COLO668 (cell line): ENCODE data around the gene TTLL9.
A peak's percentile ranks its signal among the peaks of the same experiment; 100 is the strongest.

ENCODE experiments used
- DNase-seq: peaks from one replicate; lab custom pipeline; 2025; ENCODE audit not compliant: unreplicated experiment; lab: John Stamatoyannopoulos, UW

The TTLL9 gene

DNA sequence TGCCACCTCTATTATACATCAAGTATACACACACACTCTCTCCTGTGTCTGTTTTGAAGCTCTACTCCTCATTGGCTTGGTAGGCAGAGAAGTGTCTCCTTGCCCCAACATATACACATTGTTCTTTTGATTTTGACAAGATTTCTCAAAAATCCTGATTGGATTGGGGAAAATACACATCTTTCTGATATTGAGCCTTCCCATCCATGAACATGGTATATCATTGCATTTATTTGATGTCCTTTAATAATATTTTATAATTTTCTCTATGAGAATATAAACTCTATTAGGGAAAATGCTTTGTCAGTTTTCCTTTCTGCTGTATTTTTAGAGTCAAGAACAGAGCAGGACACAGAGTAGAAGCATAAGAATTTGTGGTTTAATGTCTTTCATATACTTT, 7.2 kb downstream of the TTLL9 start:
- no peak for DNase-seq

- peak; percentile 96 for DNase-seq
Observed at GRCh38 chr20:31879143-31879987, 8.9 kb downstream of the TTLL9 start.

- DNase-seq: no peak
Observed at GRCh38 chr20:31881945-31882344, 11.5 kb downstream of the TTLL9 start.

DNA sequence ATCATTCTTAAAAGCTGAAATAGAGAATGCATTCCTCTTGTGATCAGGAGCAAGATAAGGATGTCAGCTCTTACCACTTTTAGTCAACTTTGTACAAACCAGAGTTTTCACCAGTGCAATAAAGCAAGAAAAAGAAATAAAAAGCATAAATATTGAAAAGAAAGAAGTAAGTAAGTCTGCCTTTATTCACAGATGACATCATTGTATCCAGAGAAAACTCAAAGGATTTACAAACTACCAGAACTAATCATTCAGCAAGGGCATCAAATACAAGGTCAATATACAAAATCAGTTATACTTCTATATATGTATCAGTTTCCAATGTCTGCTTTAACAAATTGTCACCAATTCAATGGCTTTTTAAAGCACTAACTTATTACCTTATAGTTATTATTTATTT, 13.4 kb downstream of the TTLL9 start:
- DNase-seq: no peak

- no peak for DNase-seq
Observed at GRCh38 chr20:31890646-31891045, 20.2 kb downstream of the TTLL9 start.

DNA sequence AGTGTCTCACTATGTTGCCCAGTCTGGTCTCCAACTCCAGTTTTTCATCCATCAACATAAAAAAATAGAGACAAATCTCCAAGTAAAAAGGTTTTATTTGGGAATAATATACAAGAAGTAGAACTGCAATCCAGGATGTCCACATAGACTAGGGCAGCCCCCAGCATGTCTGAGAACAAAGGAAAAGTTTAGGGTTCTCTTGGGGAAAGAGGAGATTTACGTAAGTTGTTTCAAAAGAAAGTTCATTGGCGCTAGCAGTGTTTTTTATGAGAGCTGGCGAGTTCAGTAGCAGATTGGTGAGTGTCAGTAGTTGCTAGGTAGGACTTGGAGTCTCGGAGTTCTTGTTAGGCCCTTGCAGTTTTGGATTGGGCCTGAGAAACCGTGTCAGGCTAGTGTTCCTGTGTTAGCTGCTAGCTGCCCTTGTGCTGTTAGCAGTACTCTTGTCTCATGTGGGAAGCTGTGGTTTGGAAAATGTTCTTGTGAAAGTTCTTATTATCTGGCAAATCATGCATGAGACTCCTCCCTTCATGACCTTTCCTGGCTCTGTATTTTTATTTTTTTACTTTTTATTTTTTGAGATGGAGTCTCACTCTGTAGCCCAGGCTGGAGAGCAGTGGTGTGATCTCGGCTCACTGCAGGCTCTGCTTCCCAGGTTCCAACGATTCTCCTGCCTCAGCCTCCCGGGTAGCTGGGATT, 24.7 kb downstream of the TTLL9 start:
- DNase-seq: no peak

GRCh38 chr20:31896049-31896448, 25.6 kb downstream of the TTLL9 start:
- no peak for DNase-seq

DNA sequence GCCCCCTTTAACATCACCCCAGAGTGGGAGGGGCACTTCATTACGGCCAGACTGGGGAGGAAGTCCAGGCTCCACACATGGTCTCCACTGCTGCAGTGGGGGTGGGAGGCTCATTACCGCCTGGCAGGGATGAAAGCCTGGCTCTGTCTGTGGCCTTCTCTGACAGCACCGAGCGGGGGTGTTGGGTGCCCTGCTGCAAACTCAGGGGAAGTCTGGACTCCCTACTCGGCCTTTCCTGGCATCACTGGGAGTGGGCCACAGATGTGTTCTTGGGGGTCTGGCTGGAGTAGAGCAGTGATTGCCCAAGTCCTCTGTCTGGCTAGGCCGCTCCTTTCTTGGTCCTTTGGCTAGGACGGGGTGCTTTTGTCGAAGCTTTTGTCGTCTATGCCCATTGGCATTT, 27.1 kb downstream of the TTLL9 start:
- DNase-seq: no peak

GRCh38 chr20:31901615-31902014, 31.2 kb downstream of the TTLL9 start:
- DNase-seq: no peak

DNA sequence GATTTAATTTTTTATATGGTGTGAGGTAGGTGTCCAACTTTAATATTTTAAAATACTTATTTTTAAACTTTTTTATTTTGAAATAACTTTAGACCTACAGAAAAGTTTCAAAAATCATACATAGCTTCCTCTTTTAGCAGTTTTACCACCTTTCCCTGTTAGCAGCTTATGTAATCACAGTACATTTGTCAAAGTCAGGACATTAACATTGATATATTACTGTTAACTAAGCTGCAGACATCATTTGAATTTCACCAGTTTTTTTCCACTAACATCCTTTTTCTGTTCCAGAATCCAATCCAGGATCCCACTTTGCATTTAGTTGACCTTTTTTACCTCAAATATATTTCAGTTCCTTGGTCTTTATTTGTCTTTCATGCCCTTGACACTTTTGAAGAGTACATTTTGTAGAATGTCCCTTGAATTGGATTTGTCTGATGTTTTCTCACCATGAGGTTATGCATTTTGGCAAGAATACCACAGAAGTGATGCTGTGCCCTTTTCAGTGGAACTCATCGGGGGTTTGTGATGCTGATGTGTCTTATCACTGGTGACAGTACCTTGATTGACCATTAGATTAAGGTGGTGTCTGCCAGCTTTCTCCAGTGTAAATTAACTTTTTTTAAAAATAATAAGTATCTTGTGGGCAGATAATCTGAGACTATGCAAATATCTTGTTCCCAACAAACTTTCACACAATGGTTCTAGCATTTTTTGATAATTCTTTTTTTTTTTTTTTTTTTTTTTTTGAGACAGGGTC, 33.4 kb downstream of the TTLL9 start:
- no peak for DNase-seq

DNA sequence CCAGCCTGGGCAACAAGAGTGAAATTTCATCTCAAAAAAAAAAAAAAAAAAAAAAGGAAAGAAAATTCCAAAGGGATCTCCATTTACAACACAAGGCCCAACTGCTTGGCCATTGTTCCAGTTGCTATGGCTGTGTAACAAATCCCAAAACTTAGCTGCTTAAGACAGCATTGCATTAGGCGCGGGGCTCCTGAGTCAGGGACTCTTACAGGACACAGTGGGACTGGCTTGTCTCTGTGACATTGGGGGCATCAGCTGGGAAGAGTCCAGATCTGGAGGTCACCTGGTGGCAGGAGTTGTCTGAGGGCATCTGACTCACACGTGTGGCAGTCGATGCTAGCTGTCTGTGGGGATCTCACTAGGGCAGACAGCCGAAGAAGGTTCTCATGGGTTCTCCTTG, 35.6 kb downstream of the TTLL9 start:
- no peak for DNase-seq

DNA sequence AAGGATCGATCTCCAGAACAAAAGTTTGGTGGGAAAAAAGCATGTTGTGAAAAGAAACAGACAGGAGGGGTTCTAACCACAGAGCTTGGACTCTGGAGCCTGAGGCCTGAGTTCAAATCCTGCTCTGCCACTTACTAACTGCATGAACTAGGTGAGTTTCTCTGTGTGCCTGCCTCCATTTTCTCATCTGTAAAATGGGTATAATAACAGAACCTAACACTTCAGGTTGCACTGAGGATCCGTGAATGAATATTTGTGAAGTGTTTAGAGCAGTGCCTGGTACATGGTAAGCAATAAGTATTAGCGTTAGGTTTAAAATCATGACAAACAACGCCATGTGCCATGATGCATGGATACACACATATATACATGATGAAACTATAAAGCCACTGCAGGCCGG, 36.6 kb downstream of the TTLL9 start:
- DNase-seq: no peak

DNA sequence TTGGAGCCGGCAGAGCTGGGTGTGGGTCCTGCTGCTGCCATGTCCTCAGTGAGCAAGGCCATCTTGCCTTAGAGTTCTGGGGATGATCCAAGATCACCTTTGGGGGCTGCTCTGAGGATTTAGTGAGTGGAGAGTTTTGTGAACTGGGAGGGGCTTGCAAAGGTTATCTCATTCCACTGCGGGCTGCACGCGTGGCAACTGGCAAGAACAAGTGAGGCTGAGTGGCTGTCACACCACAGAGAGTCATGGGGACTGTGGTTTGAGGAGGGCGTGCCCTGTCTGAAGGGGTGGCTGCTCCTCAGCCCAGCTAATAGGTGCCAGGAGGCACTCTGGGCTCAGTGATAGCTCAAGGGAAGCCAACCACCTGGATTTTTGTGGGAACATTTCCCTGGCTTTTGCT, 37.6 kb downstream of the TTLL9 start:
- no peak for DNase-seq

GRCh38 chr20:31908424-31908823, 38.0 kb downstream of the TTLL9 start:
- no peak for DNase-seq

DNA sequence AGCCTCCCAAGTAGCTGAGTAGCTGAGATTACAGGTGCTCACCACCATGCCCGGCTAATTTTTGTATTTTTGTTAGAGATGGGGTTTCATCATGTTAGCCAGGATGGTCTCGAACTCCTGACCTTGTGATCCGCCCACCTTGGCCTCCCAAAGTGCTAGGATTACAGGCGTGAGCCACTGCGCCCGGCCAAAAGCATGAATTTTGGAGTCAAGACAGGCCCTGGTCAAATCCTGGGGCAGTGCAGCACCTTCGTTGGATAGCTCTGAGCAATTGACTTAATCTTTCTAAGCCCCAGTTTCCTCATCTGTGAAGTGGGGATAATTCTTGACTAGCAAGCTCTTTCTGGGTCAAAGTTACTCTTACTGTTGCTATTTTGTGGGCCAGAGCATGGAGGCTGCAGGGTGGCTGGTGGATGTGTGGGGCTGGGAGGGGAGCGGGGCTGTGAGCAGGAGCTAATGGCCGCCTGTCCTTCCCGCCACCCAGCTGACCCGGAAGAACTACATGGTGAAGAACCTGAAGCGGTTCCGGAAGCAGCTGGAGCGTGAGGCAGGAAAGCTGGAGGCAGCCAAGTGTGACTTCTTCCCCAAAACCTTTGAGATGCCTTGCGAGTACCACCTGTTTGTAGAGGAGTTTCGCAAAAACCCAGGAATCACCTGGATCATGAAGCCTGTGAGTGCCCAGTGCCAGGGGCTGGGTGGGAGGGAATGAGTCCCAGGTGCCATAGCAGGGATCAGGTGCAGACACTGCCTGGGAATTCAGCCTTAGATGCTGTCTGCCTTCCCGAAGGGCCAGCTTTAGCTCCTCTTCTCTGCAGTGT, 39.0 kb downstream of the TTLL9 start:
- no peak for DNase-seq

GRCh38 chr20:31910071-31910803, 39.8 kb downstream of the TTLL9 start:
- DNase-seq: no peak

- DNase-seq: no peak
Observed at GRCh38 chr20:31913431-31914157, 43.2 kb downstream of the TTLL9 start.

- DNase-seq: no peak
Observed at GRCh38 chr20:31914170-31914569, 43.7 kb downstream of the TTLL9 start.

DNA sequence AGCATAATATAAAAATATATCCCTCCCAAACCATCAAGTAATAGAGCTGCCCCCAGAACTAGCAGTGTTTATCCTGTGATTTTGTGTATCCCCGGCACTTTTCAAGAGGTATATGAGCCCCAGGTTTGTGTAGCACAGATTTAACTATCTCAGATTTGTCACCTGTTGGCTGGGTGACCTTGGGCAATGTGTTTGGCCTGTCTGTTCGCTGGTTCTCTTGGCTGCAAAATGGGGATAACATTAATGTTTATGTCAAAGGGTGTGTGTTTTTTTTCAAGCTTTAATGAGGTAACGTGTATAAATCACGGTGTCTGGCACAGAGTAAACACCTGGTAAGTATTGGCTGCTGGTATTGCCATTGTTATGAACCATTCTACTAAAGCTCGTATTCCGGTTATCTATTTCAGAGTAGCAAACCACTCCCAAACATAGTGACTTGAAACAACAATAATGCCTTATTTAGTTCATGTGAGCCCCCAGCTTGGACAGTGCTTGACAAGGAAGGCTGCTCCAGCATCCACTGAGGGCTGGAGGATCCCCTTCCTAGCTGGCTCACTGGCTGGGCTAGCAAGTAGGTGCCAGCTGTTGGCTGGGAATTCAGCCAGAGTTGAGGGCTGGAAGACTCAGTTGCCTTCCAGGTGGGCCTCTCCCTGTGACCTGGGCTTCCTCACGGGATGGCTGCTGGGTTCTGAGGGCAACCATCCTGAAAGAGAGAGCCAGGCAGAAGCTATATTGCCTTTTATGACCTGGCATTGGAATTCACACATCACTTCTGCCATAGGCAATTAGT, 45.3 kb downstream of the TTLL9 start:
- no peak for DNase-seq
